Muscle of leg (tissue), 16 donors: ENCODE results near the gene MRO. TPM values are rescaled to one million over a fixed set of nuclear protein-coding genes. Genes with fewer than 3 reads are reported as not detected.
"Not testable (repeated sequence)": the region's sequence is repeated elsewhere in the genome, so short reads cannot be mapped to it uniquely, and the experiment has no call there.

Source experiments
- DNase-seq: peaks from one replicate; pipeline ENCODE4 v3.0.0; 2013
- H3K27ac ChIP-seq: one replicate; pipeline ENCODE4 v1.5.1; 2013; ENCODE audit warnings: mild to moderate bottlenecking, low read length, control low read depth
- H3K27me3 ChIP-seq: one replicate; pipeline ENCODE4 v1.6.1; 2013; ENCODE audit warnings: low read length; ENCODE audit not compliant: control insufficient read depth, insufficient read depth
- H3K36me3 ChIP-seq: one replicate; pipeline ENCODE4 v1.6.1; 2013; ENCODE audit warnings: low read length; ENCODE audit not compliant: control insufficient read depth, insufficient read depth
- H3K4me1 ChIP-seq: one replicate; pipeline ENCODE4 v1.6.1; 2013; ENCODE audit warnings: low read length; ENCODE audit not compliant: control insufficient read depth, insufficient read depth
- H3K4me3 ChIP-seq: one replicate; pipeline ENCODE4 v1.5.1; 2013; ENCODE audit warnings: low read length, control low read depth
- H3K9me3 ChIP-seq: replicated peaks from 2 replicates; pipeline ENCODE4 v1.6.1; 2013; ENCODE audit warnings: low read depth, low read length; ENCODE audit not compliant: control insufficient read depth
- WGBS: methylation state at CpG from one replicate; pipeline ENCODE4 v1.1.5; 2013; ENCODE audit warnings: missing lambda C conversion rate; ENCODE audit not compliant: insufficient coverage; 5-methylcytosine and 5-hydroxymethylcytosine counted together
- long read RNA-seq, 11 donors: transcript quantifications; one replicate each; lab custom pipeline, GENCODE V29; 2026
- polyA plus RNA-seq, 8 donors: library from polyadenylated mRNA; unstranded; fragments of 120-200 nt; gene quantifications; one replicate each; pipeline versions ENCODE4 v1.2.1 to v1.2.3, GENCODE V29; 2013; ENCODE audit warnings: inconsistent platforms in 1 of 8, low replicate concordance in 1 of 8; ENCODE audit not compliant: insufficient read length in 8 of 8, insufficient read depth in 1 of 8
- total RNA-seq: library from RNA; stranded (reverse); fragments of 120-200 nt; gene quantifications from one replicate; pipeline ENCODE4 v1.2.4, GENCODE V29; 2013

MRO gene
- total RNA-seq (0.22 TPM), polyA plus RNA-seq (under 1 TPM; 0.10 to 0.80 (median 0.29) TPM)
- long read RNA-seq, donor 1: 0 reads
- long read RNA-seq, donor 2: 0 reads
- long read RNA-seq, donor 3: 0 reads
- long read RNA-seq, donor 4: 0 reads
- long read RNA-seq, donor 5: 0 reads
- long read RNA-seq, donor 6: 0 reads
- long read RNA-seq, donor 7: 0 reads
- long read RNA-seq, donor 8: 0 reads
- long read RNA-seq, donor 9: 0 reads
- long read RNA-seq, donor 10: 0 reads
- long read RNA-seq, donor 11: 0 reads

DNA sequence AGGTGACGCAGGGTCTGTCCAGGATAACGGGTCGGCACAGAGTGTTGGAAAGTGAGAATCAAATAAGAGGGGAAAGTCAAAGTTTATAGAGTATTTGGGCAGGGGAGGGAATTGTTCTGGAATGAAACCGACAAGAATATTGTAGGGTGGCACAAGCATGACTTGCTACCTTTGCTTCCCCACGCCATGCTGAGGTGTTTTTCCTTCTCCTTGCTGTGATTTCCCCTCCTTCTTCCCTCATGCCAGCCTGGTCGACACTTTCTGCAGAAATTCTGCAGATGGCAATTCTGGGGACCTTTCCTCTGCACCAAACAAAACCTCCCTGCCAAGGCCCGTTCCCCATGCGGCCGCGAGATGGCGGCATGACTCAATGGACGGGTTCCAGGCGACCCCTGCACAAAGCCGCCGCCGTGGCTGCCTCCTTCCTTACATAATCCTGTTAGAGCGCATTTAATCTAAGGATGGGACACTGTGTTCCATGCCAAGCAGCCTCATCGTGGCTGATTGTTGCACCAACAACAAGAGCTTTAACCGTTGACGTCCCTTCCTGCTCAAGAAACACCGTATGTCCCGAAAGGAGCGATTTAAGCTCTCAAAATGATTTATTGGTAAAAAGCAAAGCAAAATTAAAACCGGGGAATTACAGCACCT lies at the start of gene MRO:
MRO (minus strand) TSS at position 289 of the 651 bp plus-strand sequence. CDS start 10,616 bp downstream, outside the sequence.
- Histone ChIP-seq H3K4me3 (peak within 1 kb of the TSS; percentile 23), H3K9me3 (no peaks in the 10 kb centered on the region), H3K27ac (no peak within 1 kb of the TSS), H3K4me1 (peaks cover 9% of the 10 kb centered on the region), H3K36me3 (no peaks in the 10 kb centered on the region), H3K27me3 (no peaks in the 10 kb centered on the region)
- DNase-seq: peak; percentile 84
- WGBS: 0% methylated on average over 19 of the region's 24 CpGs

DNA sequence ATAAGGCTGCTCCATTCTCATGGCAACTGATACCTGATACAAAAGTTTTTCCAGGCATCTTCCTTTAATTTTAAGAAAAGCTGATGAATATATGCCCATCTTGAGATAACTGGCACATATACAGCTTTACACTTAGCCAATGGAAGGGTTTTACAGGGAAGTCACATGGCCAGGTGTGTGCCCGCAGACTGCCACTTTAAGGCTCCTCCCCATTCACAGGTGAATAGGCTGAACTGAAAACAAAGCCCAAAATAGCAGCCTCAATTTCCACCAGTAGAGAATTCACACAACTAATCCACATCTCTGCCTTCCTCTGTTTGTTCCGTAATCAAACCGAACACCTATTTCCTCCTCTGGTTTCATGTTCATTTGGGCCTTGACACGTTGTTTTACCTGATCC lies 49.3 kb upstream of the MRO start:
- no peaks in the 10 kb centered on the region for H3K27me3 ChIP-seq
- no peaks in the 10 kb centered on the region for H3K9me3 ChIP-seq
- no peak for DNase-seq
- 83% methylated on average over 3 of the region's 4 CpGs for WGBS
- no peak overlapping the region for H3K27ac ChIP-seq
- H3K36me3 ChIP-seq: no peaks in the 10 kb centered on the region
- H3K4me1 ChIP-seq: no peaks in the 10 kb centered on the region
- H3K4me3 ChIP-seq: no peak overlapping the region

- no peak overlapping the region for H3K27ac ChIP-seq
These were observed 46.9 kb upstream of the MRO start for GRCh38 chr18:50866765-50867164.

DNA sequence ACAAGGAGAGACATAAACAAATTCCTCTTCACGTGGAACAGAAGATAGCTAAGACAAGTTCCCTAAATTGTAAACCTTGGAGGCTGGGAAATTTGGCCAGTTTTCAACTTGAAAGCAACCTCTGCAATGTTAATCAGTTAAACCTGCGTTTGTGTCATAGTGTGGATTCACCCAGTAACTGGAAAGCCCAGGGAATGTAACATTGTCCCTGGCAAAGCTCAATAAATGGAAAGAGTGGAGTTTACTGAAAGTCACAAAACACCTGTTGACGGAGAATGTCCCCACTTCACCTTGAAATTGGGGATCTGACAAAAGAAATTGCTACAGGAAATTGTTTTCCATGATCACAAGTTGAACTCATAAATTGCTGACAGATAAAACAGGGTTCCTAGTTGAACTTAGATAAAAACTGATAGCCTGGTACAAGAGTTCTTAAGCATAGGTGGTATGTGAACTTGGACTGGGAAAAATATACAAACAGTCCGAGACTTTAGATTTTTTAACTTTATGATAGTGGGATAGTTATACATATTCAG lies 44.1 kb upstream of the MRO start:
- no peak for DNase-seq
- no peaks in the 10 kb centered on the region for H3K27me3 ChIP-seq
- WGBS: 38% methylated on average over 3 of the region's 4 CpGs
- no peaks in the 10 kb centered on the region for H3K4me1 ChIP-seq
- H3K27ac ChIP-seq: no peak overlapping the region
- no peaks in the 10 kb centered on the region for H3K9me3 ChIP-seq
- H3K36me3 ChIP-seq: no peaks in the 10 kb centered on the region
- H3K4me3 ChIP-seq: no peak overlapping the region

More at GRCh38 chr18:50866765-50867164, 46.9 kb upstream of the MRO start:
- Histone ChIP-seq H3K36me3 (no peaks in the 10 kb centered on the region), H3K4me3 (no peak overlapping the region), H3K9me3 (no peaks in the 10 kb centered on the region), H3K4me1 (no peaks in the 10 kb centered on the region), H3K27me3 (no peaks in the 10 kb centered on the region)
- DNase-seq: no peak

GRCh38 chr18:50862401-50862800 lies 42.6 kb upstream of the MRO start:
- Histone ChIP-seq H3K36me3 (no peaks in the 10 kb centered on the region), H3K27me3 (no peaks in the 10 kb centered on the region), H3K4me3 (no peak overlapping the region), H3K4me1 (no peaks in the 10 kb centered on the region), H3K9me3 (no peaks in the 10 kb centered on the region), H3K27ac (no peak overlapping the region)
- WGBS: 57% methylated on average over 1 of the region's 2 CpGs
- DNase-seq: peak; percentile 48

DNA sequence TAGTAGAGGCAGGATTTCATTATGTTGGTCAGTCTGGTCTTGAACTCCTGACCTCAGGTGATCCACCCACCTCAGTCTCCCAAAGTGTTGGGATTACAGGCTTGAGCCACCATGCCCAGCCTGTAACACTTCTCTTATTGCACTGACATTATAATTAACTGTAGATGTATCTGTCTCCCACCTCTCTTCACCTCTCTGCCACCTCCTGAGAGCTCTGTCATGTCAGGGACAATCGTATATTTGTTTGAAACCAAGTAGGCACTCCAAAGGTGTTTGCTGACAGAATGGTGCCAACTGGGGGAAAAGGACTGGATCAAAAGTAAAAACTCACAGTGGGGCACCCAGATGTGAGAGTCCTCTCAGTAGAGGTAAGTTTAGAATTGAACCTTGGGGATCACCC lies 41.8 kb upstream of the MRO start:
- Histone ChIP-seq H3K36me3 (no peaks in the 10 kb centered on the region), H3K4me3 (no peak overlapping the region), H3K4me1 (no peaks in the 10 kb centered on the region), H3K27ac (no peak overlapping the region), H3K27me3 (no peaks in the 10 kb centered on the region), H3K9me3 (no peaks in the 10 kb centered on the region)
- no CpG with 5 or more reads among the region's 1 CpG for WGBS
- DNase-seq: no peak

DNA sequence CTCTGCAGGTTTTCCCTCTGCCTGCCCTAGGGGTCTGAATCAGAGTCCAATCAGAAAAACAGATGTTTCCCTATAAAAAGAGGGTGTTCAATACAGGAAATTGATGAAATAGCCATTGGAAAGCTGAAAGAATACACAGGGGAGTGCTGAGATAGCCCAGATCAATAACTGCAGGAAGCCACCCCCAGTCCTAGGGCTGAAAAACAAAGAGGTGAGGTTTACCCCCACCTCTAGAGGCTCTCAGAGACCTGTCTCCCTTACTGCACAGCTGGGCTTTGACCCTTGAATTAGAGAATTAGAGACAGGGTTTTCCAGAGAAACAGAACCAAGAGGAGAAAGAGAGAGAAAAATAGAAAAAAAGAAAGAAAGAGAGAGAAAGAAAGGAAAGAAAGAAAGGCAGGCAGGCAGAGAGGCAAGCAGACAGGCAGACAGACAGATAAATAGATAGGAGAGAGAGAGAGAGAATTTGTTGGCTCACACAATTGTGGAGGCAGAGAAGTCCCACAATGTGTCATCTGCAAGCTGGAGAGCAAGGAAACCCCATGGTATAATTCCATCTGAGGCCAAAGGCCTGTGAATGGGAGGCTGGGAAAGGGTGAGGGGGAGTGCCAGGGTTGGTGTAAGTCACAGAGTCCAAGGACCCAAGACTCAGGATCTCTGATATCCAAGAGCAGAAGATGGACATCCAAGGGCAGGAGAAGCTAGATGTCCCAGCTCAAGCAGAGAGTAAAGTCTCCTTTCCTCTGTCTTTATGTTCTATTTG lies 40.2 kb upstream of the MRO start:
- no peaks in the 10 kb centered on the region for H3K4me1 ChIP-seq
- no peak overlapping the region for H3K27ac ChIP-seq
- no peaks in the 10 kb centered on the region for H3K27me3 ChIP-seq
- H3K36me3 ChIP-seq: no peaks in the 10 kb centered on the region
- H3K9me3 ChIP-seq: no peaks in the 10 kb centered on the region
- no peak for DNase-seq
- H3K4me3 ChIP-seq: no peak overlapping the region

- Histone ChIP-seq H3K27ac (no peak overlapping the region), H3K4me3 (no peak overlapping the region), H3K36me3 (no peaks in the 10 kb centered on the region), H3K27me3 (no peaks in the 10 kb centered on the region), H3K4me1 (no peaks in the 10 kb centered on the region), H3K9me3 (no peaks in the 10 kb centered on the region)
- no peak for DNase-seq
- WGBS: 75% methylated on average over 3 of the region's 3 CpGs
These were observed 37.9 kb upstream of the MRO start for GRCh38 chr18:50857694-50858093.

DNA sequence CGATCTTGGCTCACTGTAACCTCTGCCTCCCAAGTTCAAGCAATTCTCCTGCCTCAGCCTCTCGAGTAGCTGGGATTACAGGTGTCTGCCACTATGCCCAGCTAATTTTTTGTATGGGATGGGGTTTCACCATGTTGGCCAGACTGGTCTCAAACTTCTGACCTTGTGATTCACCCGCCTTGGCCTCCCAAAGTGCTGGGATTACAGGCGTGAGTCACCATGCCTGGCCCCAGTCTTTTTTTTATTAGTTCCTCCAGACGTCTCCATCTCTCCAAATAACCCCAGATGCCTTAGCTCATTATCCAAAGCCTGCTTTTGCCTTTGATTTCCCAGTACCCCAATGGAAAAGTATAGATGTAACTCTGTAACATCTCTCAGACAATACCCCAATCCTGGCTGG lies 37.4 kb upstream of the MRO start:
- WGBS: 72% methylated on average over 2 of the region's 5 CpGs
- DNase-seq, H3K27me3 ChIP-seq, H3K9me3 ChIP-seq, H3K27ac ChIP-seq, H3K4me3 ChIP-seq, H3K36me3 ChIP-seq, H3K4me1 ChIP-seq: not testable (repeated sequence)
